ENCODE results near the gene DNAAF9. TPM values are rescaled to one million over a fixed set of nuclear protein-coding genes. Genes with fewer than 3 reads are reported as not detected.

DNAAF9 gene
- total RNA-seq, 6 experiments from 2014 or later = 11.7 to 15.5 (median 12.9) TPM

DNA sequence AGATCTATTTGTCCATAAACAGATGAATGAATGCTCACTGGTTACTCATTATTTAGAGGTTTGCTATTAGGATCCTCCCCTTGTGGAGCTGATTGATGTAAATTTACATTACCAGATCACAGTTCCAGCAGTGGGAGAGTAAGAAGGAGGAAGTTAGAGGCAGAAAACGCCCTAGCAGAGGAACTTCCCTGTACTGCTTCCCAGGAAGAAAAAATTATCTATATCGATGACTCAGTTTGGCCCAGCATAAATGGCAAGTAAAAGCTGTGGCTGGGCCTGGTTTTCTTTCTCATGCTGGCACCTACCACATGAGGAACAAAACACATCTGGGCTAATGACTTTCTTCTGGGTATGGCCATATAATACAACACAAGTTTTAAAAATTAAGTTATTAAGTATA, 35.7 kb downstream of the DNAAF9 start:
- Mint-ChIP-seq H3K27ac (no peak overlapping the region), H3K9me3 (no peaks in the 10 kb centered on the region), H3K27me3 (ENCODE audit: insufficient read depth) (no peaks in the 10 kb centered on the region), H3K4me3 (no peak overlapping the region), H3K4me1 (ENCODE audit: low read depth) (no peaks in the 10 kb centered on the region), H3K36me3 (ENCODE audit: low read depth) (peaks cover 44% of the 10 kb centered on the region)
- no peak for TF ChIP-seq CTCF (IDR thresholded peaks at IDR 0.05)
- DNase-seq = no peak

DNA sequence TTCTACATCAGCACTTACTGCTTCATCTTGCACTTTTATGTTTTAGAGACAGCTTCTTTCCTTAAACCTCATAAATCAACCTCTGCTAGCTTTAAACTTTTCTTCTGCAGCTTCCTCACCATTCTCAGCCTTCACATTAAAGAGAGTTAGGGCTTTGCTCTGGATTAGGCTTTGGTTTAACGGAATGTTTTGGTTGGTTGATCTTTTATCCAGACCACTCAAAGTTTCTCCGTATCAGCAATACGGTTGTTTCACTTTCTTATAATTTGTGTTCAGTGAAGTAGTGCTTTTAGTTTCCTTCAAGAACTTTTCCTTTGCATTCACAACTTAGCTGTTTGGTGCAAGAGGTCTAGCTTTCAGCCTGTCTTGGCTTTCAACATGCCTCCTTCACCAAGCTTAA, 40.4 kb downstream of the DNAAF9 start:
- TF ChIP-seq CTCF (IDR thresholded peaks at IDR 0.05) = no peak
- no peak for DNase-seq
- 0 out of 2 replicates have a peak, but pooled peaks cover 4% of the 10 kb centered on the region for H3K4me1 Mint-ChIP-seq (ENCODE audit: low read depth)
- no peak overlapping the region for H3K4me3 Mint-ChIP-seq
- no peak overlapping the region for H3K27ac Mint-ChIP-seq
- H3K36me3 Mint-ChIP-seq (ENCODE audit: low read depth) = peaks cover 30% of the 10 kb centered on the region
- no peaks in the 10 kb centered on the region for H3K9me3 Mint-ChIP-seq
- no peaks in the 10 kb centered on the region for H3K27me3 Mint-ChIP-seq (ENCODE audit: insufficient read depth)

GRCh38 chr20:3364323-3365013, 43.0 kb downstream of the DNAAF9 start:
- Mint-ChIP-seq H3K27me3 (ENCODE audit: insufficient read depth) (no peaks in the 10 kb centered on the region), H3K9me3 (no peaks in the 10 kb centered on the region), H3K4me1 (ENCODE audit: low read depth) (0 out of 2 replicates have a peak, but pooled peaks cover 4% of the 10 kb centered on the region), H3K36me3 (ENCODE audit: low read depth) (peaks cover 16% of the 10 kb centered on the region), H3K27ac (no peak overlapping the region), H3K4me3 (no peak overlapping the region)
- TF ChIP-seq CTCF (IDR thresholded peaks at IDR 0.05) = no peak
- no peak for DNase-seq

DNA sequence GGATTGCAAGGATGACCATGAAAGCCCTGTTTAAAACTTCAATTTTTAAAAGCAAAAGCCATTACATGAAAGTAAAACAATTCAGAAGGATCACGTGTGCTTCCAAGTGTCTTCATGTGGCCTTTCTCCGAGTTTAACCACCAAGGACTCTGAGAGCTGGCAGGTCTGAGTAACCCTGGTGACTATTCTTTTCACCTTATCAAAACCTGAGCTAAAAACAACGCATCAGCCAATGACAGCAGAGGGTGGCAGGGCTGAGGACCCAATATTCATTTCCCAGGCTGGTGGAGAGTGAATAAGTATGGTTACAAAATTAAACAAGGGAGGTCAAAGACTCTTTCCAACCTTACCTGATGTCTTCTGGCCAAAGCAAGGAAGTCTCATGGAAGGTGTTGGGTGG, 46.7 kb downstream of the DNAAF9 start:
- no peak overlapping the region for H3K4me3 Mint-ChIP-seq
- no peaks in the 10 kb centered on the region for H3K9me3 Mint-ChIP-seq
- H3K27ac Mint-ChIP-seq = no peak overlapping the region

GRCh38 chr20:3358676-3359340, 48.7 kb downstream of the DNAAF9 start:
- TF ChIP-seq CTCF (IDR thresholded peaks at IDR 0.05) = no peak
- Mint-ChIP-seq H3K9me3 (no peaks in the 10 kb centered on the region), H3K4me3 (no peak overlapping the region), H3K4me1 (ENCODE audit: low read depth) (no peaks in the 10 kb centered on the region), H3K27ac (no peak overlapping the region), H3K27me3 (ENCODE audit: insufficient read depth) (no peaks in the 10 kb centered on the region), H3K36me3 (ENCODE audit: low read depth) (0 out of 2 replicates have a peak, but pooled peaks cover 4% of the 10 kb centered on the region)
- no peak for DNase-seq

More for the DNA sequence above, 46.7 kb downstream of the DNAAF9 start:
- no peak for TF ChIP-seq CTCF (IDR thresholded peaks at IDR 0.05)
- DNase-seq = no peak
- Mint-ChIP-seq H3K36me3 (ENCODE audit: low read depth) (peaks cover 3% of the 10 kb centered on the region), H3K4me1 (ENCODE audit: low read depth) (0 out of 2 replicates have a peak, but pooled peaks cover 1% of the 10 kb centered on the region), H3K27me3 (ENCODE audit: insufficient read depth) (no peaks in the 10 kb centered on the region)

Other genes starting within 250 kb of the DNAAF9 start
- gene FASTKD5, start 247.8 kb downstream of the DNAAF9 start, total RNA-seq (2021; fragmentation: NEBNext Ultra II Directional; extraction: Animal tissue kit (Norgen Biotek cat#: 25700)) = 10 to 100 TPM; 11.9 to 15.0 (median 13.8) TPM
- gene UBOX5, start 247.8 kb downstream of the DNAAF9 start, total RNA-seq (2021; fragmentation: NEBNext Ultra II Directional; extraction: Animal tissue kit (Norgen Biotek cat#: 25700)) = 1 to 10 TPM; 5.0 to 6.1 (median 5.5) TPM
- gene LZTS3, start 234.1 kb downstream of the DNAAF9 start, total RNA-seq (2021; fragmentation: NEBNext Ultra II Directional; extraction: Animal tissue kit (Norgen Biotek cat#: 25700)) = 1 to 10 TPM; 2.7 to 6.1 (median 3.0) TPM
- 10 to 100 TPM; 30.3 to 68.3 (median 31.5) TPM for gene DDRGK1, start 203.0 kb downstream of the DNAAF9 start, total RNA-seq (2021; fragmentation: NEBNext Ultra II Directional; extraction: Animal tissue kit (Norgen Biotek cat#: 25700))
- 10 to 100 TPM; 62.3 to 76.7 (median 70.2) TPM for gene ITPA, start 198.2 kb downstream of the DNAAF9 start, total RNA-seq (2021; fragmentation: NEBNext Ultra II Directional; extraction: Animal tissue kit (Norgen Biotek cat#: 25700))
- gene SLC4A11, start 168.5 kb downstream of the DNAAF9 start, total RNA-seq (2021; fragmentation: NEBNext Ultra II Directional; extraction: Animal tissue kit (Norgen Biotek cat#: 25700)) = 1 to 10 TPM; 2.4 to 3.6 (median 3.1) TPM
- gene ATRN, start 63.3 kb upstream of the DNAAF9 start, total RNA-seq (2021; fragmentation: NEBNext Ultra II Directional; extraction: Animal tissue kit (Norgen Biotek cat#: 25700)) = 10 to 100 TPM; 27.5 to 33.0 (median 29.6) TPM